NCI-H1930 (cell line): ENCODE results near the gene ZNF606.

ENCODE experiments used
- DNase-seq, 2 experiments: peaks; one replicate each; lab custom pipeline; 2025; lab: John Stamatoyannopoulos, UW

Gene ZNF606

GRCh38 chr19:57934820-57935665 is 67.6 kb downstream of the ZNF606 start, which contains the start of gene ZNF418:
TSS of gene ZNF418 (minus strand) at chr19:57935402. CDS start at chr19:57933822, 1,580 bp downstream.
- DNase-seq: peak; percentile 62 to 80

GRCh38 chr19:57927587-57927986 is 75.0 kb downstream of the ZNF606 start:
- DNase-seq: no peak
